ENCODE measurements around the gene DUSP28.
"Not testable (repeated sequence)": the region's sequence is repeated elsewhere in the genome, so short reads cannot be mapped to it uniquely, and the experiment has no call there.

Gene DUSP28, protein sequence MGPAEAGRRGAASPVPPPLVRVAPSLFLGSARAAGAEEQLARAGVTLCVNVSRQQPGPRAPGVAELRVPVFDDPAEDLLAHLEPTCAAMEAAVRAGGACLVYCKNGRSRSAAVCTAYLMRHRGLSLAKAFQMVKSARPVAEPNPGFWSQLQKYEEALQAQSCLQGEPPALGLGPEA

DNA sequence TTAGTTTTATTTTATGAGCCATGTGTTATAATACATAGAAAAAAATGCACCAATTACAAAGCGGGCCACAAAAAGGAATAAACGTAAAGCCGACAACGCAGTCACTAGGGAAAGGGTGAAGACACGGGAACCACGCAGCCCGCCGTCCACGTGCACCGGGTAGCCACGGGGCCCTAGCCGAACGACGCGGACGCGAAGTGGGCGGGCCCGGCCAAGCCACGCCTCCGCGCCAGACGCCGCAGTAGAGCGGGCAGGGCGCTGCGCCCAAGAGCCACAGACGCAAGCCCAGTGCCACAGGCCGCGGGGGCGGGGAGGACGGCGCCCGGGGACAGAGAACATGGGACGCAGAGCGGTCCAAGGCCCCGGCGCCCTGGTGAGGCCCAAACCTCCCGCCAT lies at the start of gene DUSP28:
Gene DUSP28, plus strand, starts transcription at position 274 of the 396 bp plus-strand sequence. CDS start 328 bp downstream, outside the sequence.
- DNase-seq = peak in 55 of 56 donors; percentile 52 to 95 (median 83)

DNA sequence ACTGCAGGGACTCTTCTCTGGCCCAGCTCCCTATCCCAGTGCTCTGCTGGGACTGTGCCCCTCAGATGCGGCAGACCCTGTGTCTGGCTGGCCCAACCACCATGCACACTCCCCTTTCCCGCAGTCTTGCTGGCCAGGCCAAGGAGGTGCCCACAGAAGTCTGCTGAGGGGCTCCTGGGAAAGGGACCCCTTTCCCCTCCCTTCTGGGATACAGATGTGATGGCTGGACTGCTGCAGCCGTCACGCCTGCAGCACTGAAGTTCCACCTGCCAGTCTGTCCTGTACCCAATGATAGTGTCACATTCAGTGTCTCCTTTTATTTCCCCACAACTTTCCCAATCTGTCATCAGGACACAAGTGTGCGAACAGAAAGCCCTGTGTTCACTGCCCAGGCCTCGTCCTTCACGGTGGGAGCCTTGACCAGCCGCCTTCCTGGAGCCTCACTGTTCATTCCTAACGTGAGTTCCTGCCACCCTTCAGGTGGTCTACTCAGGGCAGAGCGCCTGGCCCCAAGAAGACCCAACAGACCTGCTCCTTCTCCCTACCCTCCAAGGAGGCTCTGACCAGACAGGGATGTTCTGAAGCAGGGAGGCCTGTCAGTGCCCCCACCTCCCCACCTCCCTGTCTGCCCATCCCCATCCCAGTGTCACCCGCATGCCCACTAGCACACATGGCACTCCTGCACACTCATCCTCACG lies 49.5 kb upstream of the DUSP28 start:
- DNase-seq = no peak

DNA sequence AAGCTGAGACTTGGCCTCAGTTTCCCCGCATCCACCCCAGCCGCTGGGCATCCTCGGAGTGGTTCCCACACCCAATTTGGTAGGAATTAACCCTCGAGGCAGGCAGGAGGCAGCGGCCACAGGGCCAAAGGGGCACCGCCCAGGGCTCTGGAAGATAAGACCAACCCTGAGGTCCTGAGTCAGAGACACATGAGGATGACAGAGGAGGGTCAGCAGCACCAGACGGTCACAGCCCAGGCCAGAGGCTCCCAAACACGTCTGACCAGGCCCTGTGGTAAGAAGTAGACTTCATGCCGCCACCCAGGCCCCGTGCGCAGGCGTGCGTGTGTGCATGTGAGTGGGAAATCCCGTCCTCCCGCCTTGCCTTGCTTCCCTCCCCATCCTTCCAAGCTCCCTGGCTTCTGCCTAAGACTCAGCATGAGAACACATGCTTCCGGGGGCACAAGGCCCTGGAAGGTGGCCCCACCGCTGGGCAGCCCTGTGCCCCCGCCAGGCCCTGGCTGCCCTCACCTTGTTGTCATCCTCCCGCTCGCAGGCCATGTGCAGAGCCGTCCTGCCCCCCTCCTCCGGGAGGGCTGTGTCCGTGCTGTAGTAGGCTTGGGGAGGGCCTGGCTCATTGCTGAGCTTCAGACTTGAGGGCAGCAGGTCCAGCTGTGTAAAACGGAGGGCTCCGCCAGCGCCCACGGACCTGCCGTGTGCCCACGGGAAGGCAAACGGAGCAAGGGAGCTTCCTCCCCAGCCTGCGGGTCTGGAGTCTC lies 48.6 kb upstream of the DUSP28 start:
- DNase-seq = no peak

DNA sequence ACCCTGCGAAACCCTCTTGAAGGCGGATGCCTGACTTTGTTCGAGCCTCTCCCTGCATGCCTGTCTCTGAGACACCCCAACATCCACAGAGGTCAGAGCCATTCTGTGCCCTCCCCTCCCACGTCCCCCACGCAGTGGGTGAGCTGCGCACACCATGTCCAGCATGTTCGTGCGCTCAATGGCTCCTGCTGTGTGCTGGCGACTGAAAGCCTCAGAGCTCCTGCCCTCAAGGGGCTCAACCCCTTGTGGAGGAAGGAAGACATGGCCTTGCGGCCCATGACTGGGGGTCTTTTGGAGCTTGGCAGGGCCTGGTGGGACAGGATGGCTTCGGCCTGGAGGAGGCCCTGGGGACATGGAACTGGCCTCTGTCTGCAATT lies 48.1 kb upstream of the DUSP28 start:
- DNase-seq = no peak

DNA sequence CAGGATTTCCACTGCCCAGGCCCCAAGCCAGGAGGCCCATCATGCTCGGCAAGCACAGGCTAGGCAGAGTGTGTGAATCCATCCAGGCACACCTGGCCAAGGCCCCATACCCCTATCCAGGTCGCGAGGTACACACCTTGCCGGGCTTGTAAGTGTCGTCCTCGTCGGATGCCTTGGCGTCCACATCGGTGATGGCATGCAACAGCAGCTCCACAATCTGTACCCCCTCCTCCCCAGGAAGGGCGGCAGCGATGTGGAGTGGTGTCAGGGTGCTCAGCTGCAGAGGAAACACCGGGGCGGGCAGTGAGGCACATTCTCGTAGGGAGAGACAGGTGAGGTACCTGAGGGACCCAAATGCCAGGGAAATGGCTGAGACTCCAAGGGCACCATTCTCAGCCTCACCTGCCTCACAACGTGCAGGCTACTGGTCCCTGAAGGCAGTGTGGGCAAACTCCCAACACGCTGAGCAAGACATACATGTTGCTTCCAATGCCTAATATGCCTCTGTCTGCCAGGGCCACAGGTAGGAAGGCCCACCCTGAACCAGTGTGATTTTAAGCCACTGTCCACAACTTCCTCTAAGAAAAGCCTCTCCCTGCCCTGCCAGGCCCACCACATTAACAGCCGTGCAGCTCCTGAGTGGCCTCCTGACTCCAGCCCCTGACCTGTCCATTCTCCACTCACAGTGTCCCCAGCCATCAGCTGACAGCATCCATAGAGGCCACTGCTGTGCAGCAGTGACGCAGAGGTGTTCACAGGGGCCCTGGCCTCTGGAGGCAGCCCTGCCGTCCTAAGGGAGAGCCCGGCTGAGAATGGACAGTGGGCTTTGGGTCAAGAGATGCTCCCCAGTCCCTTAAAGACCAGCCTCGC lies 47.3 kb upstream of the DUSP28 start:
- no peak for DNase-seq

- DNase-seq = peak in 39 of 56 donors; percentile 4 to 72 (median 26)
Observed at GRCh38 chr2:240513549-240514287, 46.4 kb upstream of the DUSP28 start.

DNA sequence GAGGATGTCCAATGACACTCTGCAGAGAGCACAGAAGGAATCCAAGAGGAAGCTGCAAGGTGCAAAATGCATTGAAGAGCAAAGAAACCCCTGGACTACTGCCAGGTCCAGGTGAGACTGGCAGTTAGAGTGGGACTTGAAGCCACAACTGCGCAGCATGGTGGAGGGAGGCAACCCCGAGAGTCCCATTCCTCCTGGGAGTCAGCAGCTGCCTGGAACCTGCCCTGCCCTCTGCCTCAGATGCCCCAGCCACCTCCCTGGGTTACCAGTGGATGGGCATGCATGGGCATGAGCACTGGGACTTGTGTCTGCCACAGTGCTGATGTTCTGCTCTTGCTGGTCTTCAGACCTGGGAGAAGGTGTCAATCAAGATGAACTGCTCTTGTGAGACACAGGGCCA lies 45.5 kb upstream of the DUSP28 start:
- DNase-seq = no peak

DNA sequence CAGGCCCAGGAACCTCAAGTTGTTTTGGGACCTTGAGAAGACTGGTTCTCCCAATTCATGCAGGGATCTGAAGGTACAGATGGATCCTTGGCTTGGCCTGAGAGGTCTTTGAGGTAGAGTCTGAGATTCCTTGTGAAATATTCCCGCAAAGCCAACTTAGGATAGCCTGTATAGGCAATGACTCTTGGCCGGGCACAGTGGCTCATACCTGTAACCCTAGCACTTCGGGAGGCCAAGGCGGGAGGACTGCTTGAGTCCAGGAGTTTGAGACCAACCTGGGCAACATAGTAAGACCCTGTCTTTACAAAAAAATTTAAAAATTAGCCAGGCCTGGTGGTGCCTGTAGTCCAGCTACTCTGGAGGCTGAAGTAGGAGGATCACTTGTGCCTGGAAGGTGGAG lies 42.8 kb upstream of the DUSP28 start:
- DNase-seq = no peak

- no peak for DNase-seq
Observed at GRCh38 chr2:240518981-240519380, 41.2 kb upstream of the DUSP28 start.

- DNase-seq = no peak
Observed at GRCh38 chr2:240519396-240520129, 40.6 kb upstream of the DUSP28 start.

DNA sequence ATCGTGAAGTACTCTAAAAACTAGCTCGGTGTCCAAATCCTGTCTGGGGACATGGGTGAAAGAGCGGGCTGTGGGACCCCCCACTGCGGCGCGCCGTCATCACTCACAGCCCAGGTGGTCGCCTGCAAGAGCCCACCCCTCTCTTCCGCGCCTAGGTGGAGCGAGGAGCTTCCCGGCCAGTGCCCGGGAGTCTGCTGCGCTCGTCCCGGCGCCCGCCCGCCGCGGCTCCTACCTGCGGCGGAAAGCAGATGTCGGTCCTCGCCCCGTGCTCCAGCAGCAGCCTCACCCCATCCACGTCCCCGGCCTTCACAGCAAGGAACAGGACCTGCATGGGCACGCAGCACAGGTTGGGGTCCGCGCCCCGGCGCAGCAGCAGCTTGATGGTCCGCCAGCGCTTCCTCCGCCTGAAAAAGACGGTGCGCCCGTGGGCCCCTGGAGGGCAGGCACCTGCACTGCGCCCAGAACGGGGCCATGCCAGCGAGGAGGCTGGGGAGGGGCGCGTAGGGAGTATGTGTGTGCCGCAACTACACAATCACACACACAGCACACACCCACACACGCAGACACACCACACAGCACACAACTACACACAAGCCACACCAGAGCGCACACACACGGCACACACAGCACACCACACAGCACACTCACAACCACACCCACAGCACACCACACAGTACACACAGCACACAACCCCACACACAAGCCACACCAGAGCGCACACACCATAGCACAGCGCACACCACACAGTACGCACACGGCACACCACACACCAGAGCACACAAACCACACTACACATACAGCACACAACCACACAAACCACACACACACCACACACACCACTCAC lies 39.8 kb upstream of the DUSP28 start:
- DNase-seq = no peak

DNA sequence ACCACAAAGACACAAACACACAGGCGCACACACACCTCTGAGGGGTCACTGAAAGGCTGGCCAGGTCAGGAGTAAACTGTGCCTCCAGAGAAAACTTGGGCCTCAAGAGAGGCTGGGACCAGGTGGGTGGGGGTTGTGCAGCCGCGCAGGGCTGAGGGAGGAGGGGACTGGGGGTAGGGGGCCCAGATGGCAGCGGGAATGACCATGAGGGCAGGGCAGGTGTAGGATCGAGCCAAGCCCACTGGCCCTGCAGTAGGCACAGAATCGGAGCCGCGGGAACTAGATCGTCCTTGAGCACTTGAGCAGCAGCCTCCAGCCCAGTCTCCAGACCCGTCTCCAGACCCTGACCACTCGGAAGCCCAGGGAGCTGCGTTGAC lies 39.2 kb upstream of the DUSP28 start:
- DNase-seq = no peak

GRCh38 chr2:240521885-240522284 lies 38.3 kb upstream of the DUSP28 start:
- DNase-seq = not testable (repeated sequence)

DNA sequence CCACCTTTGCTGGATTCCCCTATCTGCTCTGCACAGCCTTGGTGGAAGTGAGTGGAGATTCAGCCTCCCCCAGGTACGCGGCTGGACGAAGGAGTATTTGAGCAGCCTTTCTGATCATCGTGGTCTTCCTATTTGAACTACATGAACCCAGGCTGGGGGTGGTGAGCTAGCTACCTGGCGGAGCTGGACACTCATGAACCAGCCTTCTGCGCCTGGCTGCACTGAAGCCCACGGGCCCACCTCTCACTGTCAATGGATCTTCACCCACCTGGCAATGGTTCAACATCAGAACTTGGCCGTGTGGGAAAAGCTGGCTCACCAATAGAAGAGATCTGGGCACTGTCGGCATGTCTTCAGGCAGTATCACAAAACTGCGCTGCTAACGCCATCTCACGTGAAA lies 37.8 kb upstream of the DUSP28 start:
- DNase-seq = no peak

DNA sequence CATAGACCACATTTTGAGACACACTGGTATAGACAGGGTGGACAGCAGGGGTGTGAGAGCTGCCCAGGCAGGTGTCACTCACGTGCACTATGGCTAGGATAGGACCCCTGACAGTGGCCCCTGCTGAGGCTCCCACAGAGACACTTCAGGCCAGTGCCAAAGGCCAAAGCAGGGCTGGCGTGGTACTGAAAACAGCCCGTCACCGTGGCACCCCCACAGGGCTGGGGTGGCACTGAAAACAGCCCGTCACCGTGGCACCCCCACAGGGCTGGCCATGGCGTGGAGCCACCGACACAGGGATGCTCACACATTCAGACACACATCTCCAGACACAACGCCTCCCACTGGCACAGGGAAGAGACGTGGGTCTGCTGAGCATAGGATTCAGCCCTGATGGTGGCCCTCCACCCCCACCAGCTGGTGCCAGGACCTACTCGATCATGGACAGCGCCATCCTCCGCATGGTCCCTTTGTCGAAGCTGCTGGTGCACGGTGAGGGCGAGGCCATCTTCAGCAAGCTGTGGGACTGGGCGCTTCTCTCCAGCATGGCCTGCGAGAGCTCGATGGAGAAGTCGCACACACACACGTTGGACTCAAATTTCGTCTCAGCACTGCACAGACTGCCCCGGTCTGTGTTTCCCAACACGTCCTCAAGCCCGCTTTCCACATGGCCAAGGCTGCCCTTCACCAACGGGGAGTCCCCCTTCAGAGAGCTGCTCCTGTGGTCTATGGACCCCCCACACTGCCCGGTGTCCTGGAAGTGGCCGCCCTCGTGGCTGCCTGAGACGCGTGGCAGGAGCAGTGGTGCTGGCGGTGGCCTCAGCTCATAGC lies 36.5 kb upstream of the DUSP28 start:
- DNase-seq = no peak

DNA sequence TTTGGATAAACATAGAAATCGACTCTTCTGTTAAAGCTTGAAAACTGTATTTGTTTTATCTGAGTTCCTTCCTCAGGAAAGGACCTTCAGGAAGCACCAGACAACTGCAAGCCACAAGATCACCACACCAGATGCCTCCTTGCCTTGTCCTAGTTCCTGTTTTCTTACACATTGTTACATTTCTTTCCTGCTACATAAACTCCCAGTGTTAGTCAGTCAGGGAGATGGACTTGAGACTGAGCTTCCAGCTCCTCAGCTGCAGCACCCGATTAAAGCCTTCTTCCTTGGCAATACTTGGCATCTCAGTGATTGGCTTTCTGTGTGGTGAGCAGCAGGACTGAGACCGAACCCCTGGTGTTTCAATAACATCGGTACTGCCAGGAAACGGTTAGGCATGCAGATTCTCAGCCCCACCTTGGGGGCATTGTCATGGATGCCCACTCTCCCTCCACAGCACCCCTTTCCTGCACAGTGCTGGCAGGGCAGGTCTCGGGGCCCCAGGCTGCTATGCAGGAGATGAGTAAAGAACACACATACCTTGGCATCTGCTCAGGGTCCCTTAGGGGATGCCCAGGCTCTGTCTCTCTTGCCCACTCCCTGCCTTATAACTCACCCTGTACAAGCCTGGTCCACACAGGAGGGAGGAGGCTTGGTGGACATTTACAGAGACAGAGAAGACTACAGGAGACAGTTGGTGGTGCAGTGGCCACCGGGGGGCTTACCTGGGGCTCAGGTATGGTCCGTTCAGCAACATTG lies 35.0 kb upstream of the DUSP28 start:
- no peak for DNase-seq

GRCh38 chr2:240525802-240526201 lies 34.4 kb upstream of the DUSP28 start:
- no peak for DNase-seq

DNA sequence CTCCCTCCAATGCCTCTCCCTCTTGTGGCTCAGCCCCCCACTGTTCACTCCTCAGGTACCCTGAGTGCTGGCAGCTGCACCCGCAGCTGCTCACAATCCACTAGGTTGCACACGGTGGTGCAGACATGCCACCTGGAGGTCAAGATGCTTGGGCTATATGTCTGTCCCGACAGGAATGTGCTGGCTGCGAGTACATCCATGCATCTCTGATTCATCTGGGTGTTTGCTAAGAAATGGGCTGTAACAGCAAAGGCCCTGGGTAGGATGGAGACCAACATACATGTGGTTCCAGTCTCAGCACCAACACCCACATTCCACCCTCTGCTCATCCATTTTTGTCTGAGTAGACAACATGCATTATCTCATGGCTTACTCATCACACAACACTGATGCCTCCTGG lies 33.6 kb upstream of the DUSP28 start:
- no peak for DNase-seq
